ENCODE results near the gene CDH22. TPM values are rescaled to one million over a fixed set of nuclear protein-coding genes. Genes with fewer than 3 reads are reported as not detected.

The CDH22 gene
- total and polyA plus RNA-seq, 12 donors, result 0.19 to 2.9 (median 0.97) TPM; not detected in 4

GRCh38 chr20:46305331-46305972, 2.8 kb downstream of the CDH22 start:
- TF ChIP-seq CTCF (IDR thresholded peaks at IDR 0.05), result no peak
- Histone ChIP-seq H3K4me3 (no peak overlapping the region), H3K4me1 (replicated peaks in 1 of 2) (peaks cover 5 to 9% of the 10 kb centered on the region in 2 donors), H3K36me3 (replicated peaks in 1 of 2) (no peaks in the 10 kb centered on the region), H3K9me3 (replicated peaks in 1 of 3) (no peaks in the 10 kb centered on the region), H3K27me3 (peaks cover 29% of the 10 kb centered on the region), H3K27ac (no peak overlapping the region)
- intact Hi-C loops (cut with DNase I), result no loop called here
- 44 to 60% (median 51%) methylated on average over 12 of the region's 12 CpGs for whole genome bisulfite sequencing, 4 donors
- DNase-seq, result no peak

GRCh38 chr20:46304852-46305251, 3.4 kb downstream of the CDH22 start:
- Histone ChIP-seq H3K27me3 (peaks cover 35% of the 10 kb centered on the region), H3K4me3 (no peak overlapping the region), H3K4me1 (replicated peaks in 1 of 2) (peaks cover 5 to 9% of the 10 kb centered on the region in 2 donors), H3K9me3 (replicated peaks in 1 of 3) (no peaks in the 10 kb centered on the region), H3K27ac (no peak overlapping the region), H3K36me3 (replicated peaks in 1 of 2) (no peaks in the 10 kb centered on the region)
- TF ChIP-seq CTCF (IDR thresholded peaks at IDR 0.05), result no peak
- WGBS, 4 donors, result 67 to 90% (median 72%) methylated on average over 2 to 3 of the region's 3 CpGs
- intact Hi-C loops (cut with DNase I), result no loop called here
- no peak for DNase-seq

GRCh38 chr20:46304361-46304760, 3.9 kb downstream of the CDH22 start:
- Histone ChIP-seq H3K4me1 (replicated peaks in 1 of 2) (peaks cover 5 to 9% of the 10 kb centered on the region in 2 donors), H3K27ac (no peak overlapping the region), H3K4me3 (no peak overlapping the region), H3K36me3 (replicated peaks in 1 of 2) (no peaks in the 10 kb centered on the region), H3K9me3 (replicated peaks in 1 of 3) (no peaks in the 10 kb centered on the region), H3K27me3 (peaks cover 35% of the 10 kb centered on the region)
- DNase-seq, result no peak
- TF ChIP-seq CTCF (IDR thresholded peaks at IDR 0.05), result no peak
- no peak for TF ChIP-seq POLR2A (IDR thresholded peaks at IDR 0.05)
- WGBS, 4 donors, result 71 to 81% (median 77%) methylated on average over 4 of the region's 4 CpGs
- intact Hi-C loops (cut with DNase I), result no loop called here

DNA sequence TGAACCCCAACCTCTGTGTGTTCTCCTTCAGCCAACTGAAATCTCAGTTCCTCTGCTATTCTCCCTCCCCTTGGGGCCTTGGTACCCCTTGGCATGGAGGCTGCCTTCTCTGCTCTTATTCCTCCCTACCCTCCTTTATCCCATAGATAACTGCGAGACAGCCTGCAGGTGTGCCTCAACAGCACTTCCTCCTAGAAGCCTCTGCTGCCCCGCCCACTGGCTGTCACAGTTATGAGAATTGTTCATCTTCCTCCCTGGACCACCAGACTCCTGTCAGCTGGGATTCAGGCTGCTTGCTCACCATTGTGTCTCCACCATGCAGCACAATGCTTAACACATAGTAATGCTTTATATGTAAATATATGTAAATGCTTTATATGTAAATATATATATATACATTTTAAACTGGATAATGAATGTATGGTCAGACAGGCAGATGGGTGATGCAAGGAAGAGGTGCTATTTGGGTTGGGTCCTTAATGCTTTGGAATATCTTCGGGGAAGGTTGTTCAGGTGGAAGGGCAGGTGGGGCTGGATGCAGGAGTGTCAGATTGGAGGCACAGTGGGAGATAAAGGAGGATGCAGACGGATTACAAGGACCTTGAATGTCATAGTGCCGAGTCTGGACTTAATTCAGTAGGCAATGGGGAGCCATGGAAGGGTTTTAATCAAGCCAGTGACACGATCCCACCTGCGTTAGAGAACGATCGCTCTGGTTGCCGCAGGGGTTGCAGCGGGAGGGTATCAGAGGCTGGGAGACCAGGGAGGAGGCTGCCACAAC, 4.9 kb downstream of the CDH22 start:
- Histone ChIP-seq H3K4me3 (no peak overlapping the region), H3K27ac (no peak overlapping the region), H3K9me3 (replicated peaks in 1 of 3) (no peaks in the 10 kb centered on the region), H3K27me3 (peaks cover 27% of the 10 kb centered on the region), H3K4me1 (replicated peaks in 1 of 2) (peaks cover 5 to 9% of the 10 kb centered on the region in 2 donors), H3K36me3 (replicated peaks in 1 of 2) (no peaks in the 10 kb centered on the region)
- DNase-seq, result no peak
- intact Hi-C loops (cut with DNase I), result no loop called here
- TF ChIP-seq POLR2A (IDR thresholded peaks at IDR 0.05), result no peak
- no peak for TF ChIP-seq CTCF (IDR thresholded peaks at IDR 0.05)
- 66 to 70% (median 66%) methylated on average over 11 of the region's 11 CpGs for WGBS, 4 donors

All from adrenal gland (tissue), 12 donors.